H9 (cell line): ENCODE results near the gene MRPS30. TPM values are rescaled to one million over a fixed set of nuclear protein-coding genes. Genes with fewer than 3 reads are reported as not detected.

Source experiments
- DNase-seq: peaks from one replicate; pipeline ENCODE4 v3.0.0-alpha.2; 2017
- H2AFZ ChIP-seq: one replicate; pipeline ENCODE4 v1.6.1; 2013; ENCODE audit warnings: mild to moderate bottlenecking, low read length, control low read depth, moderate library complexity
- H2AK5ac ChIP-seq: 2 replicates; pipeline ENCODE4 v1.6.1; 2013; ENCODE audit warnings: low read length, control low read depth, mixed read lengths; ENCODE audit not compliant: insufficient read length
- H2BK120ac ChIP-seq: one replicate; pipeline ENCODE4 v1.6.1; 2013; ENCODE audit warnings: low read depth, mild to moderate bottlenecking, low read length, control low read depth, inconsistent platforms; ENCODE audit not compliant: poor library complexity, severe bottlenecking
- H2BK12ac ChIP-seq: 2 replicates; pipeline ENCODE4 v1.6.1; 2013; ENCODE audit warnings: low read length, control low read depth, mixed read lengths, low read depth; ENCODE audit not compliant: insufficient read length
- H2BK15ac ChIP-seq: 2 replicates; pipeline ENCODE4 v1.6.1; 2013; ENCODE audit warnings: low read depth, low read length, control low read depth
- H2BK20ac ChIP-seq: one replicate; pipeline ENCODE4 v1.6.1; 2013; ENCODE audit warnings: low read depth, mild to moderate bottlenecking, low read length, control low read depth, inconsistent platforms; ENCODE audit not compliant: poor library complexity, severe bottlenecking
- H2BK5ac ChIP-seq: 2 replicates; pipeline ENCODE4 v1.6.1; 2013; ENCODE audit warnings: low read length, control low read depth, mixed read lengths; ENCODE audit not compliant: insufficient read length
- H3K14ac ChIP-seq: 2 replicates; pipeline ENCODE4 v1.6.1; 2013; ENCODE audit warnings: low read length, control low read depth; ENCODE audit not compliant: insufficient read depth
- H3K18ac ChIP-seq: 2 replicates; pipeline ENCODE4 v1.6.1; 2013; ENCODE audit warnings: low read depth, mild to moderate bottlenecking, mixed read lengths, low read length, control low read depth; ENCODE audit not compliant: insufficient read length
- H3K23ac ChIP-seq: 2 replicates; pipeline ENCODE4 v1.6.1; 2013; ENCODE audit warnings: low read length, control low read depth, mixed read lengths, low read depth; ENCODE audit not compliant: insufficient read length
- H3K23me2 ChIP-seq: 2 replicates; pipeline ENCODE4 v1.6.1; 2013; ENCODE audit warnings: low read depth, mild to moderate bottlenecking, mixed read lengths, low read length, control low read depth; ENCODE audit not compliant: insufficient read length, poor library complexity, severe bottlenecking
- H3K27ac ChIP-seq: 2 replicates; pipeline ENCODE4 v1.5.1; 2013; ENCODE audit warnings: low read length, control low read depth, mixed read lengths, low read depth; ENCODE audit not compliant: insufficient read length
- H3K27me3 ChIP-seq: 2 replicates; pipeline ENCODE4 v1.6.1; 2013; ENCODE audit warnings: low read length, control low read depth, inconsistent platforms; ENCODE audit not compliant: insufficient read depth
- H3K4ac ChIP-seq: 2 replicates; pipeline ENCODE4 v1.6.1; 2013; ENCODE audit warnings: low read depth, mild to moderate bottlenecking, control low read depth, inconsistent platforms, low read length, moderate library complexity
- H3K4me1 ChIP-seq: 2 replicates; pipeline ENCODE4 v1.6.1; 2013; ENCODE audit warnings: low read length, control low read depth, inconsistent platforms; ENCODE audit not compliant: insufficient read depth
- H3K4me2 ChIP-seq: 2 replicates; pipeline ENCODE4 v1.6.1; 2013; ENCODE audit warnings: low read length, control low read depth, mixed read lengths; ENCODE audit not compliant: insufficient read length, insufficient read depth
- H3K56ac ChIP-seq: 2 replicates; pipeline ENCODE4 v1.6.1; 2013; ENCODE audit warnings: low read depth, mild to moderate bottlenecking, mixed read lengths, low read length, control low read depth; ENCODE audit not compliant: insufficient read length
- H3K79me1 ChIP-seq: 2 replicates; pipeline ENCODE4 v1.6.1; 2013; ENCODE audit warnings: low read depth, mild to moderate bottlenecking, moderate library complexity, low read length, control low read depth, inconsistent platforms; ENCODE audit not compliant: insufficient read depth, poor library complexity, severe bottlenecking
- H3K79me2 ChIP-seq: 2 replicates; pipeline ENCODE4 v1.6.1; 2013; ENCODE audit warnings: low read length, control low read depth, inconsistent platforms; ENCODE audit not compliant: insufficient read depth
- H3K9ac ChIP-seq: 2 replicates; pipeline ENCODE4 v1.6.1; 2013; ENCODE audit warnings: low read length, control low read depth, mixed read lengths; ENCODE audit not compliant: insufficient read length; ENCODE audit errors: extremely low read depth
- H3K9me3 ChIP-seq: one replicate; pipeline ENCODE4 v1.6.1; 2013; ENCODE audit warnings: low read depth, low read length, inconsistent platforms; ENCODE audit not compliant: control insufficient read depth
- H3T11ph ChIP-seq: one replicate; pipeline ENCODE4 v1.6.1; 2013; ENCODE audit warnings: mild to moderate bottlenecking, low read length, control low read depth, inconsistent platforms
- H4K20me1 ChIP-seq: one replicate; pipeline ENCODE4 v1.6.1; 2013; ENCODE audit not compliant: control insufficient read depth, insufficient read length, insufficient read depth
- H4K5ac ChIP-seq: 2 replicates; pipeline ENCODE4 v1.6.1; 2013; ENCODE audit warnings: low read depth, mild to moderate bottlenecking, mixed read lengths, low read length, control low read depth; ENCODE audit not compliant: insufficient read length
- H4K8ac ChIP-seq: replicated peaks from 2 replicates; pipeline ENCODE4 v1.6.1; 2013; ENCODE audit warnings: low read length, control low read depth, mixed read lengths, low read depth; ENCODE audit not compliant: insufficient read length
- H4K91ac ChIP-seq: 2 replicates; pipeline ENCODE4 v1.6.1; 2013; ENCODE audit warnings: low read depth, mild to moderate bottlenecking, moderate library complexity, mixed read lengths, low read length, control low read depth; ENCODE audit not compliant: insufficient read length
- H3K27ac Mint-ChIP-seq, 3 experiments: 2 replicates in 2 of 3; 3 replicates in 1 of 3; pipeline ENCODE4 v1.8.0; 2020 to 2021; ENCODE audit warnings: mixed read lengths in 3 of 3, mild to moderate bottlenecking in 1 of 3, moderate library complexity in 1 of 3
- H3K27me3 Mint-ChIP-seq: 2 replicates; pipeline ENCODE4 v1.8.0; 2021; ENCODE audit warnings: low read depth, mild to moderate bottlenecking, moderate library complexity, mixed read lengths
- H3K36me3 Mint-ChIP-seq, 3 experiments: 2 replicates in 2 of 3; 3 replicates in 1 of 3; pipeline ENCODE4 v1.8.0; 2020 to 2021; ENCODE audit warnings: low read depth in 3 of 3, mixed read lengths in 3 of 3; ENCODE audit not compliant: insufficient read depth in 1 of 3
- H3K4me1 Mint-ChIP-seq, 2 experiments: 2 replicates each; pipeline ENCODE4 v1.8.0; 2020; ENCODE audit warnings: mixed read lengths in 2 of 2
- H3K4me3 Mint-ChIP-seq, 2 experiments: 2 replicates in 1 of 2; 3 replicates in 1 of 2; pipeline ENCODE4 v1.8.0; 2020 to 2021; ENCODE audit warnings: mild to moderate bottlenecking in 2 of 2, mixed read lengths in 2 of 2, moderate library complexity in 1 of 2
- H3K9me3 Mint-ChIP-seq, 2 experiments: 2 replicates in 1 of 2; 3 replicates in 1 of 2; pipeline ENCODE4 v1.8.0; 2020; ENCODE audit warnings: mild to moderate bottlenecking in 2 of 2, mixed read lengths in 2 of 2, moderate library complexity in 1 of 2
- WGBS: extraction: QIAGEN DNeasy Blood & Tissue Kit; methylation state at CpG from one replicate; pipeline ENCODE4 v1.1.7; 2013; ENCODE audit warnings: missing lambda C conversion rate, low lambda C conversion rate, mixed read lengths; ENCODE audit not compliant: insufficient read length; ENCODE audit errors: extremely low coverage; 5-methylcytosine and 5-hydroxymethylcytosine counted together
- total RNA-seq: library from RNA; stranded (reverse); gene quantifications from 2 replicates; pipeline ENCODE4 v1.2.1, GENCODE V29; 2021
- TF ChIP-seq, protein P1 (sequence below): fragments of 200-600 bp; sonication (generic); conservative IDR thresholded peaks from 3 replicates; pipeline ENCODE4 v1.8.0; 2021; ENCODE audit warnings: antibody characterized with exemption, mild to moderate bottlenecking

The MRPS30 gene
- total RNA-seq, 1 experiment from 2014 or later = 76.3 TPM

DNA sequence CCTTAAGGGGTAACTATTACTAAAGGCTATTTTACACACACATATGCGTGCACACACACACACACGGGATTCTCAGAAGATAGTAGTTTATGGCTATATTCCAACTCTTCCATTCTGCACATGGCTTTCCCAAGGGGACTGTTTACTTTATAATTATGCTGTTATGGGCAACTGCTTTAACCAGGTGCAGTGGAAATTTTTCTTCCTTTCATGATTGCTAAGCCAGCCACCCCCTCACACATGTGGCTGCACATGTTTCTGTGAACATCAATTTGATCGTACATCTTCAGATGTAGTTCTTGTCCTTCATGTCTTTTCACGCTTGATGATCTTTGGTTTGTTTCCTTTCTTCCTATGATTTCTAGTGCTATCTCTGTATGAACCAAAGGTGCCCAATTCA, 37.0 kb downstream of the MRPS30 start:
- Histone ChIP-seq H3K79me1 (no peaks in the 10 kb centered on the region), H2BK5ac (no peak overlapping the region), H2BK12ac (no peak overlapping the region), H3K18ac (no peak overlapping the region), H3K9ac (no peak overlapping the region), H3K79me2 (no peaks in the 10 kb centered on the region), H3K4me2 (no peak overlapping the region), H3K14ac (no peak overlapping the region), H3K4me1 (no peaks in the 10 kb centered on the region), H4K20me1 (no peaks in the 10 kb centered on the region), H4K91ac (no peak overlapping the region), H3K9me3 (no peaks in the 10 kb centered on the region), H3T11ph (no peak overlapping the region), H2BK15ac (no peak overlapping the region), H4K8ac (no peak overlapping the region), H2BK120ac (no peak overlapping the region), H3K23ac (no peak overlapping the region), H3K56ac (no peak overlapping the region), H2AK5ac (no peak overlapping the region), H2BK20ac (no peak overlapping the region), H3K4ac (no peak overlapping the region), H3K23me2 (no peaks in the 10 kb centered on the region), H3K27ac (no peak overlapping the region), H2AFZ (no peak overlapping the region), H4K5ac (no peak overlapping the region), H3K27me3 (no peaks in the 10 kb centered on the region)
- Mint-ChIP-seq H3K9me3 (no peaks in the 10 kb centered on the region; a peak in 1 of 5 replicates), H3K27me3 (no peaks in the 10 kb centered on the region), H3K4me1 (no peaks in the 10 kb centered on the region), H3K4me3 (no peak overlapping the region), H3K36me3 (no peaks in the 10 kb centered on the region), H3K27ac (no peak overlapping the region)
- DNase-seq = no peak
- no CpG with 5 or more reads among the region's 4 CpGs for WGBS
- TF ChIP-seq, protein P1, sequence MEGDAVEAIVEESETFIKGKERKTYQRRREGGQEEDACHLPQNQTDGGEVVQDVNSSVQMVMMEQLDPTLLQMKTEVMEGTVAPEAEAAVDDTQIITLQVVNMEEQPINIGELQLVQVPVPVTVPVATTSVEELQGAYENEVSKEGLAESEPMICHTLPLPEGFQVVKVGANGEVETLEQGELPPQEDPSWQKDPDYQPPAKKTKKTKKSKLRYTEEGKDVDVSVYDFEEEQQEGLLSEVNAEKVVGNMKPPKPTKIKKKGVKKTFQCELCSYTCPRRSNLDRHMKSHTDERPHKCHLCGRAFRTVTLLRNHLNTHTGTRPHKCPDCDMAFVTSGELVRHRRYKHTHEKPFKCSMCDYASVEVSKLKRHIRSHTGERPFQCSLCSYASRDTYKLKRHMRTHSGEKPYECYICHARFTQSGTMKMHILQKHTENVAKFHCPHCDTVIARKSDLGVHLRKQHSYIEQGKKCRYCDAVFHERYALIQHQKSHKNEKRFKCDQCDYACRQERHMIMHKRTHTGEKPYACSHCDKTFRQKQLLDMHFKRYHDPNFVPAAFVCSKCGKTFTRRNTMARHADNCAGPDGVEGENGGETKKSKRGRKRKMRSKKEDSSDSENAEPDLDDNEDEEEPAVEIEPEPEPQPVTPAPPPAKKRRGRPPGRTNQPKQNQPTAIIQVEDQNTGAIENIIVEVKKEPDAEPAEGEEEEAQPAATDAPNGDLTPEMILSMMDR = no peak
